Eye (tissue), 1 donor: ENCODE data around the gene GNB1L.
A peak's percentile ranks its signal among the peaks of the same experiment; 100 is the strongest.

Experiments used
- DNase-seq: peaks from one replicate; pipeline ENCODE4 v3.0.0-alpha.2; 2015

The GNB1L gene

DNA sequence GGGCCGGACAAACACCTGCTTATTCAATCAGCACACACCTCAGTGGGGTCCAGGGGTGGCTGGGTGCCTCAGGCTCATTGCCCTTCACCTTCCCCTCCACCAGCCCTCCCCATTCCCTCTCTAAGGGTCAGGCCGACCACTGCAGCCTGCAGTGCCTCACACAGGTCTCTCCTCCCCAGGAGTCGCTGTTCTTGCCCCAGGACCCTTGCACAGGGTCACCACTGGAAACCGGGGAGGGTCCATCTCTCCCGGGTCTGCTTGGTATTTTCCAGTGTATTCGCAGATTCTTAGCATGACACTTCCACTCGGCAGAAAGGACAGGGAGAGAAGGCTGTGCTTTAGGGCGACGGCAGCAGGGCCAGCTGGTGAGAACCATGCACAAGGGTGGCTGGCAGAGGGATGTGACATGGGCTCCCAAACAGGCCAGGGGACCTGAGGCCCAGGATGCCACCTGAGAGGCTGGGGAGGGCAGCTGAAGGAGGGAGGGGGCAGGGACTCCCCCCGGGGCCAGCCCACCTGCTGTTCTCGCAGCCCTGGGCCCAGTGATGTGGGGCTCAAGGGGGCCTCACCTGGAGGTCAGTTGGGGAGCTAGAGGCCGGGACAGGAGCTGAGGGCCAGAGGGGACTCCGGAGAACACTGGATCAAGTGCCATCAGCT, 110.2 kb downstream of the GNB1L start:
- no peak for DNase-seq

DNA sequence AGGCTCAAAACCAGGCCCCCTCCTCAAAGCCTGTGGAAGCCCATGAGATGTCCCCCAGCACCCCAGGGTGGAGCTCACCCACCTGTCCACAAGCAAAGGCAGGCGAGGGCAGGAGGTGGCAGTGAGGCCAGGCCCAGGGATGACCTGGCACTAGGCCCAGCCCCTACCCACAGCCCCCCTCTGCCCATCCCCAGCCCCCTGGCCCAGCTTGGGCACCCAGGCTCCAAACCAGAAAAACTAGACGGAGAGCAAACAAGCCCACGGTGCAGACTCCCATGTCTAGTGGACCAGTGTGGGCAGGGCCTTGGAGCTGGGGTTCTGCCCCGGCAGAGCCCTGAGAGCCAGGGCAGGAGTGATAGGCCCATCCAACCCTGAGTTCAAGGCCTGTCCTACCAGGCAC, 111.0 kb downstream of the GNB1L start:
- DNase-seq = no peak

DNA sequence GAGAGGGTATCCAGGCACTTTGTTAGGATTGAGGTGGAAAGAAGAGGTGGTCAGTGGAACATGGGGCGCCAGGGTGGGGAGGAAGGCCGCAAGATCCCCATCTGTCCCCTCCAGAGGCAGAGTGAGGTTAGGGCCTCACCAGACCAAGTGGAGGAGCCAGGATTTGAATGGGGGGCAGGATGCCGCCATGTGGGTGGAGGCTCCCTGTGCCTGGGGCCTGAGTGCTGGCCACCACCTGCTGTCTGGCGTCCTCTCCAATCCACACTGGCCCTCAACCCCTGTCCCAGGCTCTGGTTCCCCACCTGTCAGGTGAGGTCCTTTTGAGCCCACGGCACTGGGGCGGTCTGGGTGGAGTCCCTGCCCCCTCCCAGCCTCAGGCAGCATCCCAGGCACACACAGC, 111.6 kb downstream of the GNB1L start:
- no peak for DNase-seq

DNA sequence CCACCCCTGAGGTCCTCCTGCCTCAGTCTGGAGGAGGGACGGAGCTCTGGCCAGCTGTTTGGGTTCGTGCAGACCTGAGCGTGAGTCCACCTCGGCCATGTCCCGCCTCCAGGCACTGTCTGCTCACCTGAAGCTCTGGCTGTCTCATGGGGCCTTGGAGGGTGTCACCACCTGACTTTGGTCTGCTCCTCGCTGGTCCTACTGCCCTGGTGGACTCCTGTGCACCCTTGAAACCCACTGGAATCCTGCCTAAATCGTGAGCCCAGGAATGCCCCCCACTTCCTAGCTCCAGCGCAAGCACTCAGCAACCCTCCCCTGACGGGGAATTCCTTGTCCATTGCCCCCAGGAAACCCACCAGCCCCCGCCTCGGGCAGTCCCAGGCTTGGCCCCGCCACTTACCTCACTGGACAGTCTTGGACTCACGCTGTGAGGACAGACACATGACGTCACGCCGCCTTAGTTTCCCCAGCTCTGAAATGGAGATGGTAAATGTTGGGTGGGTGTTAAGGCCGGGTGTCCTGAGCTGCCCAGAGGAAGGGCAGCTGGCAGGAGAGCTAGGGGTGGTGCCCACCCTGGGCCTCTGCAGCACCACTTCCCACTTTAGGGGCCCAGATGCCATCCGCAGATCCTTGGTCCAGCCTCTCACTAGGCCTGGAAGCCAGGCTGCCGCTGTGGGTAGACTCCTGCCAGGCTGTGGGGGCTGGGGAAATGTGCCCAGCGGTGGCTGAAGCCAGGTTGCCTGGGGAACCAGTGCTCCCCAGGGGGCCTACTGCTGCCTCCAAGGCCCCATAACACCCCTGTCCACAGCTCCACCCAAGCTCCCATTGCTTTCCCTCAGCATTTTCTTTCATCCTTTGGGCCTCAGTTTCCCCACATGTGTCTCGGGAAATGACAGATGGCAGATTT, 112.3 kb downstream of the GNB1L start:
- no peak for DNase-seq

DNA sequence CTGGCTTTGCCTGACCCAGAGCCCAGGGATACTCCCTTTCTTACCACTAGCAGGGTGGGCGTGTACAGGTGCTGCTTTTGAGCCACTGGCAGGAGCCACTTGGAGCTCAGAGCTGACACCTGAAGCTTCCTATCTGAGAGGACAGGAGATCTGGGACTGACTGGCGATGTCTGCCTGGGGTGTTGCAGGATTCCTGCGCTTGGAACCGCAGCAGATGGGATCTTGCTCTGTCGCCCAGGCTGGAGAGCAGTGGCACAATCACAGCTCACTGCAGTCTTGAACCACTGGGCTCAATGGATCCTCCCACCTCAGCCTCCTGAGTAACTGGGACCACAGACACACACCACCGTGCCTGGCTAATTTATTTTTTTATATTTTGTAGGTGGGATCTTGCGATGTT, 113.6 kb downstream of the GNB1L start:
- no peak for DNase-seq

DNA sequence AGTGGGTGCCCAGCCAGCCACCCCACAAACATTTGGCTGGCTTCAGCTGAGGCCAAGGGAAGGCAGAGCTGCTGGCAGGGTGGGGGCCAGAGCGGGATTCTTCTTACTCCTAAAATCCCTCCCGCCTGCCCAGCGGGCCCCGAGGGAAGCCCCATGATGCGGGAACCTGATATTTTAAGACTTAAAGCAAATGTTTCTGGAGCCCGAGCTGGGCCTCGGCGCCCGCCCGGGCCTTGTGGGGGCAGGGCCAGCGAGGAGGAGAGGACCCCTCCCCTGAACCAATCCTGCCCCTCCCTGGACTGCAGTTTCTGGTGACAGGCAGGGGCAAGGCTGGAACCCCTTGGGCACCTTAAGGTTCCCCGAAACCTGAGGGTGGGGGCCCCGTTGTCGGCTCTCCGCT, 114.1 kb downstream of the GNB1L start:
- peak; percentile 38 for DNase-seq

DNA sequence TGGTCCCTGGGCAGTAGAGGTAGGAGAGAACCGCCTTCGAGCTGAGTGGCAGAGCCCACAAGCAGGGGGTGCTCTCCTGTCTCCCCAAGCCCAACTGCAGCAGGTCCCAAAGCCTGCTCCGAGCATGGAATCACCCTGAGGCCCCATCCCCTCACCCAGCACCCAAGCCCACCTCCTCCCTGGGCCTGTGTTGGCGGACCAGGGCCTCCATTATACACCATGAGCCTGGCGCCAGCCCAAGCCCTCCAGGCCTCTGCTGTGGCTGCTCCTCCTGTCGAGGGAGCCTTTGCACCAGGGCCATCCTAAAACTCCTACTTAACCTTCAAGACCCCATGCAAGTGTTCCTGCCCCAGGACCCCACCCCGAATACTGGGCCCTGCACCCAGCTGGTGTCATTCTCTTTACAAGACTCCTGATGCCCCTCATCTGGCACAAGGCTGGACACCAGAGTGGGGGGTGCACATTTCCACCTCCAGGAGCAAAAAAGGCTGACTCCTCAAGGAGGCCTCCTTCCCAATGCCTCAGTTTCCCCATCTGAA, 114.7 kb downstream of the GNB1L start:
- DNase-seq = no peak

DNA sequence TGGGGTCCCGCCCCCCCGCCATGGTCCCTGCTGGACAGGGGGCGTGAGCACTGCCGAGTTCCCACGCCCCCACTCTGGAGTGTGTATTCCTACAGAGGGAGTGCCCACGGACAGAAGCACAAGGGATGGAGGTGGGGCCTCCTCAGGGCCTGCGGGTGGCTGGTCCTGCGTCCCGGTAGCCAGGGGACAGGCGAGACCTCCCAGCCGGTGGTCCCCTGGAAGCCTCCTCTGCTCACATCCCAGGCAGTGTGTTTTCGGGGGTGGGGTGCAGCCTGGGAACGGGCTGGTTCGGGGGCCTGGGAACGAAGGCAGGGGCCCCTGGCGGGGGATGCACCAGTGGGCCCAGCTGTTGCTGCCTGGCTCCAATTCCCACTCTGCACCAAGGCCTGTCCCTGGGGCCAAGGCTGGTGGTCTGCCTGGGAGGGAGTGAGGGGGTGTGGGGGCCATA, 115.2 kb downstream of the GNB1L start:
- DNase-seq = no peak

DNA sequence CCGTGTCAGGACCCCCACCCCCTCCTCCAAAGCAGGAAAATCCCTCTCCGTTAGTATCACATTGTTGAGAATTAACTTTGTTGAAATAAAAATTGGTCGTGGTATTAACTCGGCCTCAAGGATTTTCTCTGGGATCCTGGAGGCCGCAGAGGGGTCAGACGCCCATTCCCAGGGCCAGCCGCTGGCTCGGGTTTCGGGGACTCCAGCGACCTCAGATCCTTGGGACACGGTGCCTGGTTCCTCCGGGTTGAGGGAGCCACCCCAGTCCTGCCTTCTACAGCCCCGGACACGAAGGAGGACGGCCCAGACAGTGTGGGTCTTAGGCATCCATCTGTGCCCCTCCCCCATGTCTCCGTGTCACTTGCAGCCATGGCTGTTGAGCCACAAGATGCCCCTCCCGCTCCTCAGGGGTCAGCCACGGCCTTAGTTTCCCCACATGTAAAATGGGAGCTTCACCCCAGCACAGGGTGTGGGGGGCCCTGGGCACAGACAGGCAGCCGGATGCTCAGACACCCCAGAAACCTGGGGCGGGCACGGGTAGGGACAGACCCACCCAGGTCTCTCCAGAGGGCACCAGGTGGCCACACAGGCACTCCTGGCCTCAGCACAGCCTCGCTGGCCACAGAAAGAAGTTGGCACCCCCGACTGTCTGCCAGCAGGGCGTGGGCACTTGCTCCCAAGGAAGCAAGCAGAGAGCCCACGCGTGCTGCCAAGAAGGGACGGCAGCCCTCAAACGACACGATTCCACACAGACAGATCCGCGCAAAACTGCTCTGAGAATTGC, 115.8 kb downstream of the GNB1L start:
- no peak for DNase-seq

DNA sequence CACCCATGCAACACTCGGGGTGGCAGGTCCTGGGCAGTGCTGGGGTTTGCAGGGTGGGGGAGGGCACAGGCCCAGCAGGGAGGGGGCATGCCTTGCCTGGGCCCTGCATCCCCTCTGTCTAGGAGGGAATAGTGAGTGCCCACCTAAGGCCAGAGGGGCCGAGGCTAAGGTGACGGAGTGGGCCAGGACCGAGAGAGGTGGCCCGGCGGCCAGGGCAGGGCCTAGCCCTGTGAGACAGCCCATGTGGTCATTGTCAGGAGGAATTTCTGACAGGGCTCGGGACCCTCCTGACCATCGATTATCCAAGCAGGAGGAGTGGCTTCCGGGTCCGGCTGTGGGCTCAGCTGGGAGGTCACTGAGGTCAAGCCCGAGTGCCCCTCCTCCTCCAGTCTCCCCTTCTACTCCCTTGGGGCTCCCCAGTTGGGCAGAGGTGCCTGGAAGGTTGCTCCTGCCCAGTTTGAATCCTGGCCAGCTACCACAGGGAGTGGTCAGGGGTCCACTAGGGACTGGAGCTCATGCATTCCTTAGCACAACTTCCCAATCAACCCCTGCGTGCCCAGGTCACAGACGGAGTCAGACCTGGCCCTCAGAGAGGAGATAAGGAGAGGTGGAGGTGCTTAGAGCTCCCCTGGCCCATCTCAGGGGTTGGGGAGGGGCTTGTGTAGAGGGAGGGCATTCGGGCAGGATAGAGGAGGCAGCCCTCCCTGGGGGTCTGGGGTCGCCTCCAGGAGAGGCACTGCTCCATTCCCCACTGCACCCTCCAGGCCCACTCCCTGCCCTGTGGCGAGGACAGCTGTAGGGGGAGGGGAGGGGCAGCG, 116.6 kb downstream of the GNB1L start:
- no peak for DNase-seq

DNA sequence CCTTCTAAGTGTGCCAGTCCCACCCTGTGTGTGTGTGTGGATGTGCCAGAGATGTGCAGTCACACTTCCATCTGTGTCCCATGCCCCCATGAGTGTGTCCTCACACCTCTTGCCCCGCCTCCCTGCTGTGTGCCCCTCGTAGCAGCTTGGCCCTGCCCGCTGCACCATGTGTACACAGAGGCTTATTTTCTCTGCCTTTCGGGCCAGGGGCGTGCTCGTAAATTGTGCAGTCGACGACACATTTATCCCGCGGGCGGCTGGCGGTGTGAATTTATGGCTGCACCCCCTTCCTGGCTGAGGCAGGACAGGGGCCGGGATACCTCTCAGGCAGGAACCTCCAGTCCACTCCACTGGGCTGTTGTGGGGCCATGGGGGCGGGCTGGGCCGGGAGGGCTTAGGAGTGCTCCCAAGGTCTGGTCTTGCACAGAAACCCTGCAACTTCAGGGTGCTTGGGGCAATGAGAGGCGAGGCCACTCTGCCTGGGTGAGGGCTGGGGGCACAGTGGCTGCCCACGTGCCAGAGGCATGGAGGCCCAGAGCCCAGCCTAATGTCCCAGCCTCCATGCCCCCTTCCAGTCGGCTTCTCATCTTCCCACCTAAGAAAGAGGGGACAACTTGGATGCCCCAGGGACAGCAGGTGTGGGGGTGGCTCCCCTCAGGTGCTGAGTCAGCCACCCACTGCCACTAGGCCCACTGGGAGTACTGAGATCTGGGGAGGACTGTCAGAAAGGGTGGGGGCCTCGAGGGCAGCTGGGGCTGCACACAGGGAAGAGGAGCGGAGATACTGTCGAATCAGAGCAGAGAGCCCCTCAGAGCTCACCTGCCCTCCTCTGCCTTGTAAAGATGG, 118.8 kb downstream of the GNB1L start:
- no peak for DNase-seq

DNA sequence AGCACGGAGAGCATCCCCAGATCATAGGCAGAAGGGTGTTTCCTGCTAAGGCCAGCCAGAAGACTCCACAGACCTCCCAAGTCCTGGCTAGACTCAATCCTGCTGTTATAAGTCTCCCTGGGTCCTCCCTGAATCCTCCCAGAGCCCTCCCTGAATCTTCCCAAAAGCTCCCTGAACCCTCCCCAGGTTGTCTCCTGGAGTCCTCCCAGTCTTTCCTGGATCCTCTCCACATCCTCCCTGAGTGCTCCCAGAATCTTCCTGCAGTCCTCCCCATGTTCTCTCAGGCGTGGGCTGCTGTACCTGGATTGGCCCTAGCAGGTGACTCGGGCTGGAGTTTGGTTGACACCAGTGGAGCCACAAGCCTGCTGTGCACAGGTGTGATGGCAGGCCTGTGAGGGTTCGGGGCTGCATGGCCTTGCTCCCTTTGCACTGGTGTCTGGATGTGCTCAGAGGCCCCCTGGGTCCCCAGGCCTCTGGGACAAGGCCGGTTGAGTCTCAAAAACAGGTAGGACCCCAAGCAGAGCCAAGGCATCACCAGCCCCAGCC, 119.8 kb downstream of the GNB1L start:
- no peak for DNase-seq

DNA sequence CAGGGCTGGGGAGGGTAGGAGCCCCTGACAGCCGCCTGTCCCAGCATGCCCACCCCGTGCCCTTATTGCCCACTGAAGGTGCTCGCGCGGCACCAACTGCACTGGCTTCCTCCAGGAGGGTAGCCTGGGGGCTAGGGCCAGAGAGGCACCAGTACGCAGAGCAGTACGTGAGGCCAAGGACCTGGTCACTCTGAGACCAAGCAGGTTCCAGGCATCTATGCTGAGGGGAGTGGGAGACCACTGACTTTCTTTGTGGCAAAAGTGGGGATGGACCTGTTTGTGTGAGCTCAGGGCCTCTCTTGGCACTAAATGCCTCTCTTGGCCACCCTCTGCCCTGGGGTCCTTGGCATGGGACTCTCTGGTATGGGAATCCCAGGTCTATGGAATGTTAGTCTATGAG, 120.5 kb downstream of the GNB1L start:
- no peak for DNase-seq

DNA sequence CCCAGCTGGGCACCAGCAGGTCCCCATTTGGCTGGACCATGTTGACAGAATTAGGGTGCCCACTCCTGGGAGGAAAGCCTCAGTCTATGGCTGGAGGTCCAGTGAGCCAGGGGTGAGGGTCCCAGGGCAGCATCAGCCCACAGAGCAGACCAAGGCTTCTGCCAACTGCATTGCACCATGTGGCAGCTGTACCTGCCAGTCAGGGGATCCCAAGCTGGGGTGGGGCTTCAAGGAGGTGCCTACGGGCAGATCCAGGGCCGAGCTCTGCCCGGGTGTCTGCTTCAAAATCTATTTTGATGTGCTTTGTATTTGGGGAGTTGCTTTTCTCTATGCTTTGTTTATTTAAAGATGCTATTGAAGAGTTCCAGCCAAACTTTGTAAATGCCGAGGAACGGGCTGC, 120.9 kb downstream of the GNB1L start:
- DNase-seq = no peak
